ENCODE measurements around the gene CDK5RAP1. TPM values are rescaled to one million over a fixed set of nuclear protein-coding genes. Genes with fewer than 3 reads are reported as not detected.

CDK5RAP1 gene
- total RNA-seq, 1 donor from 2014 or later, result 27.4 TPM

Other genes starting within 250 kb of the CDK5RAP1 start
- gene BPIFA2, start 233.4 kb downstream of the CDK5RAP1 start, total RNA-seq, result not detected in 2 replicates
- not detected in 2 replicates for gene BPIFA3, start 184.2 kb downstream of the CDK5RAP1 start, total RNA-seq
- not detected in 2 replicates for gene BPIFA1, start 165.5 kb downstream of the CDK5RAP1 start, total RNA-seq
- not detected in 2 replicates for gene BPIFB1, start 118.3 kb downstream of the CDK5RAP1 start, total RNA-seq
- gene SNTA1, start 42.2 kb upstream of the CDK5RAP1 start, total RNA-seq, result 4.2 and 7.8 TPM in 2 replicates
- 4.0 and 5.3 TPM in 2 replicates for gene CBFA2T2, start 88.6 kb upstream of the CDK5RAP1 start, total RNA-seq